Suprapubic skin (tissue), 4 donors: ENCODE measurements around the gene RASGEF1C. TPM values are rescaled to one million over a fixed set of nuclear protein-coding genes. Genes with fewer than 3 reads are reported as not detected.

Experiments used
- DNase-seq, 2 donors: peaks; one replicate each; pipeline ENCODE4 v3.0.0-alpha.2; 2019; ENCODE audit warnings: low spot score in 2 of 2
- H3K27ac ChIP-seq: fragments of 200-600 bp; sonication (generic); one replicate; pipeline ENCODE4 v1.5.1; 2019
- H3K27me3 ChIP-seq: fragments of 200-600 bp; sonication (generic); one replicate; pipeline ENCODE4 v1.5.1; 2019
- H3K36me3 ChIP-seq: fragments of 200-600 bp; sonication (generic); one replicate; pipeline ENCODE4 v1.5.1; 2019
- H3K4me1 ChIP-seq: fragments of 200-600 bp; sonication (generic); one replicate; pipeline ENCODE4 v1.5.1; 2019
- H3K4me3 ChIP-seq: fragments of 200-600 bp; sonication (generic); one replicate; pipeline ENCODE4 v1.5.1; 2019; ENCODE audit warnings: mild to moderate bottlenecking
- H3K9me3 ChIP-seq: fragments of 200-600 bp; sonication (generic); one replicate; pipeline ENCODE4 v1.5.1; 2019
- EP300 ChIP-seq: sonication (generic); formaldehyde crosslinking; IDR thresholded peaks from one replicate; pipeline ENCODE4 v1.6.1; 2017; ENCODE audit warnings: antibody characterized with exemption
- POLR2A ChIP-seq, 2 donors: fragments of 450-650 bp; IDR thresholded peaks; one replicate each; pipeline ENCODE4 v1.6.1; 2017; ENCODE audit warnings: antibody characterized with exemption in 2 of 2, mild to moderate bottlenecking in 2 of 2, moderate library complexity in 2 of 2
- POLR2AphosphoS5 ChIP-seq, 3 donors: sonication (generic); formaldehyde crosslinking; IDR thresholded peaks; one replicate each; pipeline ENCODE4 v1.6.1; 2017; ENCODE audit warnings: antibody characterized with exemption in 3 of 3
- WGBS: methylation state at CpG from one replicate; pipeline ENCODE4 v1.1.5; 2018; 5-methylcytosine and 5-hydroxymethylcytosine counted together
- total RNA-seq, 4 donors: library from RNA; depleted of rRNA; stranded (reverse); fragments of >200 nt; gene quantifications; one replicate each; pipeline ENCODE4 v1.1.0, GENCODE V29; 2016
- TF ChIP-seq, protein P1 (sequence below), 2 donors: fragments of 200-600 bp in 1 of 2; fragments of 450-650 bp in 1 of 2; sonication (generic) in 1 of 2; IDR thresholded peaks; one replicate each; pipeline ENCODE4 v1.5.1; 2016 to 2019; ENCODE audit warnings: antibody characterized with exemption in 2 of 2, mild to moderate bottlenecking in 1 of 2, moderate library complexity in 1 of 2

The RASGEF1C gene
- total RNA-seq, 4 donors from 2014 or later = 0.64 to 0.89 (median 0.81) TPM

DNA sequence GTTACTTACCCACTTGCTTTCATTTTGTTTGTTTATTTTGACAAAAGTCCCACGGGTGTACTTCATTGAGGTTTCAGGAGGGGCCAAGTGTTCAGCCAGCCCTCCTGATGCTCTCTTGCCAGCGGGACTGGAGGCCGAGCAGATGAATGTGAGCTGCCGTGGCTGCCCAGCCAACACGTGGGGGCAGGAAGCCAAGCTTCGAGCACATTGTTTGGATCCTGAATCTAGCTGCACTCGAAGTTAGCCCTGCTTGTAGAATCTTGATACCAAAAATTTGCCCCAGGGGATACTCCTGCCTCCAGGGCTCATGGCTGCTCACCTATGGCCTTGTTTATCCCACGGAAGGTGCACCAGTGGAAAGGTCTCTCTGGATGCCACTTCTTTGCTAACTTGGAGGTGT, 49.3 kb downstream of the RASGEF1C start:
- no peaks in the 10 kb centered on the region for H3K9me3 ChIP-seq
- no peaks in the 10 kb centered on the region for H3K4me1 ChIP-seq
- WGBS = 24% methylated on average over 5 of the region's 8 CpGs
- H3K27me3 ChIP-seq = peaks cover 10% of the 10 kb centered on the region
- no peak for TF ChIP-seq EP300
- TF ChIP-seq POLR2A (IDR thresholded peaks at IDR 0.05) = no peak
- no peak for TF ChIP-seq POLR2AphosphoS5 (IDR thresholded peaks at IDR 0.05)
- TF ChIP-seq, protein P1, sequence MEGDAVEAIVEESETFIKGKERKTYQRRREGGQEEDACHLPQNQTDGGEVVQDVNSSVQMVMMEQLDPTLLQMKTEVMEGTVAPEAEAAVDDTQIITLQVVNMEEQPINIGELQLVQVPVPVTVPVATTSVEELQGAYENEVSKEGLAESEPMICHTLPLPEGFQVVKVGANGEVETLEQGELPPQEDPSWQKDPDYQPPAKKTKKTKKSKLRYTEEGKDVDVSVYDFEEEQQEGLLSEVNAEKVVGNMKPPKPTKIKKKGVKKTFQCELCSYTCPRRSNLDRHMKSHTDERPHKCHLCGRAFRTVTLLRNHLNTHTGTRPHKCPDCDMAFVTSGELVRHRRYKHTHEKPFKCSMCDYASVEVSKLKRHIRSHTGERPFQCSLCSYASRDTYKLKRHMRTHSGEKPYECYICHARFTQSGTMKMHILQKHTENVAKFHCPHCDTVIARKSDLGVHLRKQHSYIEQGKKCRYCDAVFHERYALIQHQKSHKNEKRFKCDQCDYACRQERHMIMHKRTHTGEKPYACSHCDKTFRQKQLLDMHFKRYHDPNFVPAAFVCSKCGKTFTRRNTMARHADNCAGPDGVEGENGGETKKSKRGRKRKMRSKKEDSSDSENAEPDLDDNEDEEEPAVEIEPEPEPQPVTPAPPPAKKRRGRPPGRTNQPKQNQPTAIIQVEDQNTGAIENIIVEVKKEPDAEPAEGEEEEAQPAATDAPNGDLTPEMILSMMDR (IDR thresholded peaks at IDR 0.05) = no peak
- DNase-seq = peak in 1 of 2 donors; percentile 12
- no peak overlapping the region for H3K27ac ChIP-seq
- H3K36me3 ChIP-seq = no peaks in the 10 kb centered on the region
- H3K4me3 ChIP-seq = no peak overlapping the region

DNA sequence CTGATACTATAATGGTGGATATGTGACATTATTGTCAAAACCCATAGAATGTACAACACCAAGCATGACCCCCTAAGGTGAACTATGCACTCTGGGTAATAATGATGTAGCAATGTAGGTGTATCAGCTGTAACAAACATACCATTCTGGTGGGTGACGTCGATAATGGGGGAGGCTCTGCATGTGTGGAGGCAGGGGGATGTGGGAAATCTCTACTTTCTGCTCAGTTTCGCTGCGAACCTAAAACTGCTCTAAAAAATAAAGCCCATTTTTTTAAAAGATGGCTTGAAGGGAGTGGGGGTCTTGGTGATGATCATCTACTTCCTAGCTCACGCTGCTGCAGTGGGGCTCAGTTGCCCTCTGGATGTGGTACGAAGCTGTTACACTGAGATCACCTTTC, 51.1 kb downstream of the RASGEF1C start:
- no peaks in the 10 kb centered on the region for H3K4me1 ChIP-seq
- no peaks in the 10 kb centered on the region for H3K36me3 ChIP-seq
- peaks cover 10% of the 10 kb centered on the region for H3K27me3 ChIP-seq
- TF ChIP-seq, protein P1 (IDR thresholded peaks at IDR 0.05) = no peak
- WGBS = 83% methylated on average over 6 of the region's 6 CpGs
- H3K9me3 ChIP-seq = no peaks in the 10 kb centered on the region
- no peak overlapping the region for H3K27ac ChIP-seq
- DNase-seq = peak in 1 of 2 donors; percentile 18
- H3K4me3 ChIP-seq = no peak overlapping the region

DNA sequence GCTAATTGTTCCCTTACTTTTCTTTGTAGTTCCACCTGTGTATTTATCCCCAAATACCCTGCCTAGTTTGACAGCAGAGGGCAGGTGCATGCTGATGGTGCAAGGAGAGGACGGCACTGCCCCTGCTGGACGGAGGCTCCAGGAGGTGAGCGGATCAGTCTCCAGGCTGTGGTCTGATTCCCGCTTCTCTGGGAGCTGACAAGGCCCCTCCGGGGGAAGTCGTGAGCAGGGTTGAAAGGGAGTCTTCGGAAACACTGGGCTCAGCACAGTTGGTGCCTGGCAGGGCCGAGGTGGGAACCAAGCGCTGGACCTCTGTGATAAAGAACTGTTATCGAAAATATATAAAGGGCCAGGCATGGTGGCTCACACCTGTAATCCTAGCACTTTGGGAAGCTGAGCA, 52.9 kb downstream of the RASGEF1C start:
- Histone ChIP-seq H3K4me1 (no peaks in the 10 kb centered on the region), H3K36me3 (no peaks in the 10 kb centered on the region), H3K4me3 (no peak overlapping the region), H3K9me3 (no peaks in the 10 kb centered on the region), H3K27me3 (no peaks in the 10 kb centered on the region), H3K27ac (no peak overlapping the region)
- WGBS = 90% methylated on average over 10 of the region's 10 CpGs
- DNase-seq = peak in 1 of 2 donors; percentile 71
- TF ChIP-seq, protein P1 (IDR thresholded peaks at IDR 0.05) = no peak
- TF ChIP-seq POLR2AphosphoS5 (IDR thresholded peaks at IDR 0.05) (no peak), POLR2A (IDR thresholded peaks at IDR 0.05) (no peak), EP300 (no peak)

DNA sequence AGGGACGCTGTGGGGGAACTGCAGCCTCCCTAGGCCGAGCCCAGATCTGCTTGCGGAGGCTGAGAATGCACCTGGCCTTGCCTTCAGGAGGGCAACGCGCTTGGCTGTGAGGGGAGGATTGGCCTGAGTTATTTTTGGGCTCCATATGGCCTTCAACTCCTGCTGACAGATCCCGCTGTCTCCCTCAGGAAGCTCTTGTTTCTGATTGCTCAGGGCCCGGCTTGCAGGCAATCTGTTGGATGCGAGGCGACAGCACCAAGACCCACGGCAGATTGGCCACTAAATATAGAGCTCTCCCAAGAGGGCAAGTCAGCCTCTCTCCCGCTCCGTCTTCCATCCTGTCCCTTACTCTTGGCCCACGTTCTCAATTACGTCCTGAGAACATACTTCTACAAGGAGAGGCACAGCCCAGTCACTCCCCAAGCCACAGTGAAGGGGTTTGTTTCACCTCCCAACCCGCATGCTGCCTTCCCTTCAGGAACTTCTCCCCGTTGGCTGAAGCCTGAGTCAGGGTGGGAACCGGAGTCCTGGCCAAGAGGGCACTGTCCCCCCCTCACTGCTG, 53.6 kb downstream of the RASGEF1C start:
- Histone ChIP-seq H3K9me3 (no peaks in the 10 kb centered on the region), H3K36me3 (no peaks in the 10 kb centered on the region), H3K27ac (no peak overlapping the region), H3K4me3 (no peak overlapping the region), H3K27me3 (no peaks in the 10 kb centered on the region), H3K4me1 (no peaks in the 10 kb centered on the region)
- DNase-seq = peak in 1 of 2 donors; percentile 54
- TF ChIP-seq POLR2A (IDR thresholded peaks at IDR 0.05) (no peak), POLR2AphosphoS5 (IDR thresholded peaks at IDR 0.05) (no peak), EP300 (no peak)
- WGBS = 68% methylated on average over 15 of the region's 17 CpGs

DNA sequence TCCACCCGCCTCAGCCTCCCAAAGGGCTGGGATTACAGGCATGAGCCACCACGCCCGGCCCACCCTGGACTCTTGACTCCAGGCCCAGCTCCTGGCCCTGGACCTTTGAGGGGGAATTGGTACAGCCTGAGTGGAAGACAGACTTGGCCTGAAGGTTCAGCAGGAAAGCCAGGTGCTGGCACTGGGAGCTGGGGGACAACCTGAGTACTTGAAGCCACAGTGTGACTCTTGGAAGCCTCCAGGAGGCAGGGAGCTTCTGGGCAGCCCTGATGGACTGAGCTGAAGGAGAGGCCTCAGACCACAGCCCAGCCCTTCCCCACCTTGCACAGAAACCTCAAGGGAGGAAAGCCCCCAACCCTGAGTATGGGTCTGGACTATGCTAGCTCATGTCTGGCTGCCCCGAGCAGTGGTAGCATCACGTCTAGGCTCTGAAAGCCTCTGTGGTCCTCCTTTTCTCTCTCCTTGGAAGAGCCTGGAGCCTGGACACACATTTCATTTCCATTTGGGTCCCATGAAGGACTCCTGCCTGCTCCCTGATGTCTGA, 54.1 kb downstream of the RASGEF1C start:
- no peak for DNase-seq

More for the DNA sequence above, 54.1 kb downstream of the RASGEF1C start:
- 94% methylated on average over 5 of the region's 5 CpGs for WGBS
- no peak for TF ChIP-seq EP300
- TF ChIP-seq, protein P1 (IDR thresholded peaks at IDR 0.05) = no peak
- no peak for TF ChIP-seq POLR2AphosphoS5 (IDR thresholded peaks at IDR 0.05)
- no peak for TF ChIP-seq POLR2A (IDR thresholded peaks at IDR 0.05)
- Histone ChIP-seq H3K27me3 (no peaks in the 10 kb centered on the region), H3K36me3 (no peaks in the 10 kb centered on the region), H3K9me3 (no peaks in the 10 kb centered on the region), H3K4me3 (no peak overlapping the region), H3K4me1 (no peaks in the 10 kb centered on the region), H3K27ac (no peak overlapping the region)
